Osteoblast (primary cell): ENCODE data around the gene TSEN2. TPM values are rescaled to one million over a fixed set of nuclear protein-coding genes. Genes with fewer than 3 reads are reported as not detected.

ENCODE experiments used
- DNase-seq: peaks from one replicate; pipeline ENCODE4 v3.0.0; 2011; ENCODE audit warnings: low spot score, mixed read lengths; ENCODE audit not compliant: insufficient read length; ENCODE audit errors: missing footprints
- H2AFZ ChIP-seq: 2 replicates; pipeline ENCODE4 v1.6.0; 2011; ENCODE audit warnings: mild to moderate bottlenecking, low read length
- H3K27ac ChIP-seq: 2 replicates; pipeline ENCODE4 v1.5.1; 2011; ENCODE audit warnings: mild to moderate bottlenecking, low read depth, low read length, moderate library complexity
- H3K27me3 ChIP-seq: 2 replicates; pipeline ENCODE4 v1.6.0; 2012; ENCODE audit warnings: mild to moderate bottlenecking, control low read depth, inconsistent platforms, low read length, moderate library complexity; ENCODE audit not compliant: insufficient read depth
- H3K36me3 ChIP-seq: 2 replicates; pipeline ENCODE4 v1.5.1; 2011; ENCODE audit warnings: mild to moderate bottlenecking, low read length, control low read depth, moderate library complexity; ENCODE audit not compliant: insufficient read depth
- H3K4me1 ChIP-seq: 2 replicates; pipeline ENCODE4 v1.5.1; 2011; ENCODE audit warnings: mild to moderate bottlenecking, low read length, control low read depth, moderate library complexity; ENCODE audit not compliant: insufficient read depth
- H3K4me2 ChIP-seq: 2 replicates; pipeline ENCODE4 v1.6.0; 2011; ENCODE audit warnings: mild to moderate bottlenecking, low read length; ENCODE audit not compliant: insufficient read depth
- H3K4me3 ChIP-seq: fragments of 200-600 bp; sonication (generic); 3 replicates; pipeline ENCODE4 v1.5.1; 2012; ENCODE audit warnings: mild to moderate bottlenecking, low read length, inconsistent platforms; ENCODE audit not compliant: insufficient read depth
- H3K79me2 ChIP-seq: 2 replicates; pipeline ENCODE4 v1.6.0; 2012; ENCODE audit warnings: mild to moderate bottlenecking, low read length, control low read depth, inconsistent platforms; ENCODE audit not compliant: insufficient read depth
- H3K9me3 ChIP-seq: 2 replicates; pipeline ENCODE4 v1.5.1; 2011; ENCODE audit warnings: low read depth, low read length, control low read depth
- H4K20me1 ChIP-seq: 2 replicates; pipeline ENCODE4 v1.6.0; 2012; ENCODE audit warnings: mild to moderate bottlenecking, low read length, control low read depth; ENCODE audit not compliant: insufficient read depth
- CTCF ChIP-seq: IDR thresholded peaks from 2 replicates; pipeline ENCODE4 v1.5.1; 2011; ENCODE audit warnings: mild to moderate bottlenecking, low read depth, low read length, moderate library complexity; ENCODE audit errors: extremely low read depth
- total RNA-seq: library from RNA; depleted of rRNA; stranded (reverse); fragments of >200 nt; gene quantifications from 2 replicates; pipeline ENCODE4 v1.2.3, GENCODE V29; 2012

Gene TSEN2
- total RNA-seq, 1 donor = 13.0 TPM

- H3K4me1 ChIP-seq = peaks cover 12% of the 10 kb centered on the region
- H3K36me3 ChIP-seq = no peaks in the 10 kb centered on the region
- no peak overlapping the region for H3K27ac ChIP-seq
- H3K9me3 ChIP-seq = no peaks in the 10 kb centered on the region
- H3K27me3 ChIP-seq = peaks cover 2% of the 10 kb centered on the region
- H4K20me1 ChIP-seq = no peaks in the 10 kb centered on the region
- TF ChIP-seq CTCF = no peak
- no peaks in the 10 kb centered on the region for H3K79me2 ChIP-seq
- no peak overlapping the region for H2AFZ ChIP-seq
- no peak overlapping the region for H3K4me2 ChIP-seq
- no peak overlapping the region for H3K4me3 ChIP-seq
- peak; percentile 57 for DNase-seq
Measured at GRCh38 chr3:12449889-12450682, 34.2 kb upstream of the TSEN2 start.

GRCh38 chr3:12451481-12451880 is 32.8 kb upstream of the TSEN2 start:
- H3K27ac ChIP-seq = no peak overlapping the region
- no peak for TF ChIP-seq CTCF
- no peak for DNase-seq
- no peak overlapping the region for H3K4me3 ChIP-seq
- H3K4me1 ChIP-seq = peaks cover 12% of the 10 kb centered on the region
- H3K9me3 ChIP-seq = no peaks in the 10 kb centered on the region
- no peaks in the 10 kb centered on the region for H3K79me2 ChIP-seq
- no peaks in the 10 kb centered on the region for H4K20me1 ChIP-seq
- no peaks in the 10 kb centered on the region for H3K36me3 ChIP-seq
- peaks cover 2% of the 10 kb centered on the region for H3K27me3 ChIP-seq
- H3K4me2 ChIP-seq = no peak overlapping the region
- no peak overlapping the region for H2AFZ ChIP-seq

- Histone ChIP-seq H3K4me1 (peaks cover 12% of the 10 kb centered on the region), H3K27me3 (peaks cover 2% of the 10 kb centered on the region), H3K27ac (no peak overlapping the region), H4K20me1 (no peaks in the 10 kb centered on the region), H3K9me3 (no peaks in the 10 kb centered on the region), H3K4me3 (no peak overlapping the region), H3K36me3 (no peaks in the 10 kb centered on the region), H3K4me2 (no peak overlapping the region), H3K79me2 (no peaks in the 10 kb centered on the region), H2AFZ (no peak overlapping the region)
- no peak for TF ChIP-seq CTCF
- DNase-seq = peak; percentile 11
Measured at GRCh38 chr3:12451960-12452359, 32.3 kb upstream of the TSEN2 start.

GRCh38 chr3:12452361-12453330 is 31.6 kb upstream of the TSEN2 start:
- H4K20me1 ChIP-seq = no peaks in the 10 kb centered on the region
- H2AFZ ChIP-seq = no peak overlapping the region
- DNase-seq = peak; percentile 32
- H3K4me1 ChIP-seq = peaks cover 12% of the 10 kb centered on the region
- no peak overlapping the region for H3K27ac ChIP-seq
- H3K4me2 ChIP-seq = no peak overlapping the region
- peaks cover 2% of the 10 kb centered on the region for H3K27me3 ChIP-seq
- TF ChIP-seq CTCF = no peak
- H3K36me3 ChIP-seq = no peaks in the 10 kb centered on the region
- no peak overlapping the region for H3K4me3 ChIP-seq
- H3K79me2 ChIP-seq = no peaks in the 10 kb centered on the region
- no peaks in the 10 kb centered on the region for H3K9me3 ChIP-seq
